Breast epithelium (tissue), 3 donors: ENCODE results near the gene ARHGEF10L.

Experiments
- CTCF ChIP-seq, 3 donors: fragments of 450-650 bp; IDR thresholded peaks; one replicate each; pipeline ENCODE4 v1.5.1; 2016 to 2017; ENCODE audit warnings: antibody characterized with exemption in 3 of 3, mild to moderate bottlenecking in 3 of 3, moderate library complexity in 3 of 3
- POLR2A ChIP-seq: fragments of 450-650 bp; IDR thresholded peaks from one replicate; pipeline ENCODE4 v1.6.1; 2016; ENCODE audit warnings: antibody characterized with exemption, mild to moderate bottlenecking, moderate library complexity
- POLR2AphosphoS5 ChIP-seq, 3 donors: sonication (generic); formaldehyde crosslinking; IDR thresholded peaks; one replicate each; pipeline ENCODE4 v1.6.1; 2017; ENCODE audit warnings: antibody characterized with exemption in 3 of 3

- TF ChIP-seq CTCF (IDR thresholded peaks at IDR 0.05): no peak
- TF ChIP-seq POLR2AphosphoS5 (IDR thresholded peaks at IDR 0.05): no peak
- no peak for TF ChIP-seq POLR2A
These were observed 126.6 kb downstream of the ARHGEF10L start for GRCh38 chr1:17665950-17666720.
